Lower leg skin (tissue), 3 donors: ENCODE measurements around the gene MMD2.

Source experiments
- POLR2A ChIP-seq, 2 donors: fragments of 450-650 bp; IDR thresholded peaks; one replicate each; pipeline ENCODE4 v1.6.1; 2016 to 2017; ENCODE audit warnings: antibody characterized with exemption in 2 of 2, mild to moderate bottlenecking in 1 of 2, moderate library complexity in 1 of 2
- TF ChIP-seq, protein P1 (sequence below), 3 donors: fragments of 450-650 bp; IDR thresholded peaks; one replicate each; pipeline ENCODE4 v1.5.1; 2016; ENCODE audit warnings: antibody characterized with exemption in 3 of 3, mild to moderate bottlenecking in 3 of 3, moderate library complexity in 2 of 3

DNA sequence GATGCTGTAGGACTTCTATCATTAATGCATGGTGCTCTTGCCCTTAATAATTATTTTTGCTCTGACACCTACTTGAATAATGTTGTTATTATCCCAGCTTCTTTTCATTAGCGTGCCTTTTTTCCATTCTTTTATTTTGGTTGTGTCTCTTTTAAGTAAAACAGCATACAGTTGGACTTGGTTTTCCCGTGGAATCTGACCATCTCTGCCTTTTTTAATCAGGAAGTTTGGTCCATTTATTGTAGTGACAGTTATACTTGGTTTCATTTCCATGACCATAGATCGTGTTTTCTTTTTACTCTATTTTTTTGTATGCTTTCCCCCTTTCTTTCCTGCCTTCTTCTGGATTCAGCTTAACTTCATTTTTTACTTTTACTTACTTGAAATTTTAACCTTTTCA is 101.8 kb downstream of the MMD2 start:
- TF ChIP-seq, protein P1, sequence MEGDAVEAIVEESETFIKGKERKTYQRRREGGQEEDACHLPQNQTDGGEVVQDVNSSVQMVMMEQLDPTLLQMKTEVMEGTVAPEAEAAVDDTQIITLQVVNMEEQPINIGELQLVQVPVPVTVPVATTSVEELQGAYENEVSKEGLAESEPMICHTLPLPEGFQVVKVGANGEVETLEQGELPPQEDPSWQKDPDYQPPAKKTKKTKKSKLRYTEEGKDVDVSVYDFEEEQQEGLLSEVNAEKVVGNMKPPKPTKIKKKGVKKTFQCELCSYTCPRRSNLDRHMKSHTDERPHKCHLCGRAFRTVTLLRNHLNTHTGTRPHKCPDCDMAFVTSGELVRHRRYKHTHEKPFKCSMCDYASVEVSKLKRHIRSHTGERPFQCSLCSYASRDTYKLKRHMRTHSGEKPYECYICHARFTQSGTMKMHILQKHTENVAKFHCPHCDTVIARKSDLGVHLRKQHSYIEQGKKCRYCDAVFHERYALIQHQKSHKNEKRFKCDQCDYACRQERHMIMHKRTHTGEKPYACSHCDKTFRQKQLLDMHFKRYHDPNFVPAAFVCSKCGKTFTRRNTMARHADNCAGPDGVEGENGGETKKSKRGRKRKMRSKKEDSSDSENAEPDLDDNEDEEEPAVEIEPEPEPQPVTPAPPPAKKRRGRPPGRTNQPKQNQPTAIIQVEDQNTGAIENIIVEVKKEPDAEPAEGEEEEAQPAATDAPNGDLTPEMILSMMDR (IDR thresholded peaks at IDR 0.05), result no peak
- TF ChIP-seq POLR2A (IDR thresholded peaks at IDR 0.05), result no peak
